Motor neuron (in vitro differentiated cells): ENCODE measurements around the gene CIAO2B. TPM values are rescaled to one million over a fixed set of nuclear protein-coding genes. Genes with fewer than 3 reads are reported as not detected.
"Not testable (repeated sequence)": the region's sequence is repeated elsewhere in the genome, so short reads cannot be mapped to it uniquely, and the experiment has no call there.

Experiments
- ATAC-seq, 8 experiments: fragments of 200-7000 bp; cut with Tn5 transposase; replicated peaks in 6 of 8; 2 replicates each; pipeline ENCODE4 v1.8.0; 2021; ENCODE audit warnings: mild to moderate bottlenecking in 8 of 8, moderate library complexity in 8 of 8
- H3K27ac ChIP-seq, 2 donors: fragments of 250-450 bp; sonication (Bioruptor Pico); 2 replicates each; pipeline ENCODE4 v1.9.0; 2021; ENCODE audit warnings: antibody characterized with exemption in 2 of 2, mild to moderate bottlenecking in 2 of 2, moderate library complexity in 1 of 2
- H3K4me1 ChIP-seq, 2 donors: fragments of 250-450 bp; sonication (Bioruptor Pico); replicated peaks in 1 of 2; 2 replicates each; pipeline ENCODE4 v1.6.1; 2021; ENCODE audit warnings: antibody characterized with exemption in 2 of 2, mild to moderate bottlenecking in 2 of 2, moderate library complexity in 1 of 2
- H3K4me3 ChIP-seq, 5 donors: fragments of 250-450 bp; sonication (Bioruptor Pico); 2 replicates each; pipeline ENCODE4 v1.9.0; 2021; ENCODE audit warnings: antibody characterized with exemption in 5 of 5, mild to moderate bottlenecking in 5 of 5, moderate library complexity in 4 of 5
- WGBS, 10 experiments: fragments of 450-650 bp; shearing (Covaris generic); methylation state at CpG; one replicate each; pipeline ENCODE4 v1.0.0; 2022; 5-methylcytosine and 5-hydroxymethylcytosine counted together
- in situ Hi-C, 9 experiments: fragments of 400-800 bp; cut with MboI; loops; one replicate each; pipeline ENCODE4 v1.15.0; 2021; ENCODE audit warnings: low sequenced_read_pairs in 9 of 9, low pct_unique_long_range_greater_than_20kb in 2 of 9; ENCODE audit not compliant: unreplicated experiment in 9 of 9
- total RNA-seq, 8 experiments: library from RNA; unstranded; fragments of 300-600 nt; gene quantifications; 2 replicates each; pipeline versions ENCODE4 v1.2.3 to v1.2.4, GENCODE V29; 2022

CIAO2B gene
- total RNA-seq, 8 experiments from 2014 or later, result 95.4 to 159 (median 112) TPM

GRCh38 chr16:66970775-66971720 is 36.8 kb upstream of the CIAO2B start:
- Histone ChIP-seq H3K4me1 (peaks cover 0 to 9% of the 10 kb centered on the region in 2 donors), H3K4me3 (no peak overlapping the region), H3K27ac (no peak overlapping the region)
- 40 to 90% (median 74%) methylated on average over 1 to 5 of the region's 10 CpGs; no CpG with 5 or more reads in 6 of the 10 experiments for WGBS, 10 experiments
- in situ Hi-C loops, result loop anchor here in 7 of 9 experiments (25.0 kb wide), 1 partner anchor 191 kb away; the partner anchor contains the start of genes B3GNT9 (in 7 of the 7), FBXL8 (in 7 of the 7), HSF4 (in 7 of the 7) and NOL3 (in 7 of the 7)
- no peak for ATAC-seq

GRCh38 chr16:66968847-66969246 is 34.6 kb upstream of the CIAO2B start:
- Histone ChIP-seq H3K4me1 (no peaks in the 10 kb centered on the region), H3K4me3 (no peak overlapping the region), H3K27ac (no peak overlapping the region)
- whole genome bisulfite sequencing, 10 experiments, result 0 to 100% (median 86%) methylated on average over 1 to 2 of the region's 5 CpGs; no CpG with 5 or more reads in 5 of the 10 experiments
- ATAC-seq, result no peak
- in situ Hi-C loops, result loop anchor here in 7 of 9 experiments (25.0 kb wide), 1 partner anchor 193 kb away; the partner anchor contains the start of genes B3GNT9 (in 7 of the 7), FBXL8 (in 7 of the 7), HSF4 (in 7 of the 7) and NOL3 (in 7 of the 7)

- Histone ChIP-seq H3K4me3 (no peak overlapping the region), H3K4me1 (no peaks in the 10 kb centered on the region), H3K27ac (no peak overlapping the region)
- no peak for ATAC-seq
- WGBS, 10 experiments, result 60 to 87% (median 78%) methylated on average over 1 to 3 of the region's 6 CpGs; no CpG with 5 or more reads in 6 of the 10 experiments
- in situ Hi-C loops, result loop anchor here in 7 of 9 experiments (25.0 kb wide), 1 partner anchor 198 kb away; the partner anchor contains the start of genes B3GNT9 (in 7 of the 7), FBXL8 (in 7 of the 7), HSF4 (in 7 of the 7) and NOL3 (in 7 of the 7)
Observed at GRCh38 chr16:66964049-66964448, 29.8 kb upstream of the CIAO2B start.

- Histone ChIP-seq H3K4me1 (no peaks in the 10 kb centered on the region), H3K4me3 (no peak overlapping the region), H3K27ac (no peak overlapping the region)
- 56 to 100% (median 89%) methylated on average over 1 to 5 of the region's 5 CpGs; no CpG with 5 or more reads in 5 of the 10 experiments for WGBS, 10 experiments
- ATAC-seq, result no peak
- in situ Hi-C loops, result loop anchor here in 7 of 9 experiments (25.0 kb wide), 1 partner anchor 200 kb away; the partner anchor contains the start of genes B3GNT9 (in 7 of the 7), FBXL8 (in 7 of the 7), HSF4 (in 7 of the 7) and NOL3 (in 7 of the 7)
Observed at GRCh38 chr16:66961914-66962313, 27.7 kb upstream of the CIAO2B start.

DNA sequence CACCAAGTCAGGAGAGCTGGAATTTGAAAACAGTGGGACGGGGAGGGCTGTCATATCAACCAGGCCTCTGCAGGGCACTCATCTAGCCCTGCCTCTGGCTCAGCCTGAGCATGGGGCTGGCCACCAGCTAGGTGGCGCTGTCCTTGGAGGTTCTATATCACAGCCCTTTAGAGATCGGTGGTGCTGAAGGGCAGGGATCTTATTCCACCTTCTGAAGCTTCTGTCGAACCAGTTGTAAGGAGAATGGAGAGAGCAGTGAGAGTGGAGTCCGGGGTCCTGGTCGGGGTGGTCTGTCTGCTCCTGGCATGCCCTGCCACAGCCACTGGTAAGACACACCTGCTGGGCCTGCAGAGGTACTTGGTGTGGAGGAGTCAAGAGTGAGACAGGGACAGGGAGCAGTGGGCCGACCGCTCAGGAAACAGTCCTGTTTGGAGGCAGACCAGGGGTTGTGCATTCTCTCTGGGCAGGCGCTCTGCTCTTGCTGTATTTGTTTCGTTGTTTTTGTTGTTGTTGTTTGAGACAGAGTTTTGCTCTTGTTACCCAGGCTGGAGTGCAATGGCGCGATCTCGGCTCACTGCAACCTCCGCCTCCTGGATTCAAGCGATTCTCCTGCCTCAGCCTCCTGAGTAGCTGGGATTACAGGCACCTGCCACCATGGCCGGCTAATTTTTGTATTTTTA is 27.0 kb upstream of the CIAO2B start, which contains the start of gene CES3:
TSS of gene CES3 (plus strand) at position 202 of the 680 bp plus-strand sequence. CDS start at position 244, 42 bp downstream.
- no peaks in the 10 kb centered on the region for H3K4me1 ChIP-seq
- in situ Hi-C loops, result loop anchor here in 7 of 9 experiments (25.0 kb wide), 1 partner anchor 201 kb away; the partner anchor contains the start of genes B3GNT9 (in 7 of the 7), FBXL8 (in 7 of the 7), HSF4 (in 7 of the 7) and NOL3 (in 7 of the 7)
- ATAC-seq, result peak; percentile 77 to 100 (median 97)
- WGBS, 10 experiments, result 22 to 80% (median 41%) methylated on average over 1 to 8 of the region's 16 CpGs; no CpG with 5 or more reads in 2 of the 10 experiments
- no peak within 1 kb of the TSS for H3K27ac ChIP-seq
- no peak within 1 kb of the TSS for H3K4me3 ChIP-seq

GRCh38 chr16:66960270-66960669 is 26.1 kb upstream of the CIAO2B start:
- Histone ChIP-seq H3K4me3 (no peak overlapping the region), H3K4me1 (no peaks in the 10 kb centered on the region), H3K27ac (no peak overlapping the region)
- WGBS, 10 experiments, result 43 to 100% (median 82%) methylated on average over 1 of the region's 1 CpG; no CpG with 5 or more reads in 2 of the 10 experiments
- no peak for ATAC-seq
- in situ Hi-C loops, result loop anchor here in 7 of 9 experiments (25.0 kb wide), 1 partner anchor 202 kb away; the partner anchor contains the start of genes B3GNT9 (in 7 of the 7), FBXL8 (in 7 of the 7), HSF4 (in 7 of the 7) and NOL3 (in 7 of the 7)

DNA sequence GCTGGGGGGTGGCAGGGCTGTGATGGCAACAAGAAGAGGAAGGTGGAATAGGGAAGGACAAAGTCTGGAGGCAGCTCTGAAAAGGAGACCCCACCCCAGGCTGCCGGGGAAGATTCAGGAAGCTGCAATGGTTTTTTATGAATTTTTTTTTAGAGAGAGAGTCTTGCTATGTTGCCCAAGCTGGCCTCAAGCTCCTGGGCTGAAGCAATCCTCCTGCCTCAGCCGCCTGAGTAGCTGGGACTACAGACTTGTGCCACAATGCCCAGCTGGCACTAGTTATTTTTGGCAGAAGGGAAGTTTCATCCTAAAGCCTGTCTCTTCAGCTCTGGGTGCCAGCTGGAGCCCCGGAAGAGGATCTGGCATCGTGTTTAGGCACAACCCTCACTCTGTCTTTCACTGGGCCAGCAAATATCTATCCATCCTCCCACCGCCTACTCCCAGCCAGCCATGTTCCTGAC is 25.5 kb upstream of the CIAO2B start:
- Histone ChIP-seq H3K4me3 (no peak overlapping the region), H3K4me1 (no peaks in the 10 kb centered on the region), H3K27ac (no peak overlapping the region)
- in situ Hi-C loops, result loop anchor here in 8 of 9 experiments (10.0 to 25.0 kb wide), 2 partner anchors 195 to 203 kb away; partner anchors contain the start of genes B3GNT9 (in 8 of the 8), FBXL8 (in 8 of the 8), TRADD (in 8 of the 8) and HSF4 (in 7 of the 8)
- ATAC-seq, result no peak
- WGBS, 10 experiments, result 0 to 90% (median 55%) methylated on average over 1 to 3 of the region's 5 CpGs; no CpG with 5 or more reads in 4 of the 10 experiments

GRCh38 chr16:66958857-66959703 is 24.9 kb upstream of the CIAO2B start:
- 0 to 100% (median 41%) methylated on average over 1 to 7 of the region's 7 CpGs; no CpG with 5 or more reads in 1 of the 10 experiments for WGBS, 10 experiments
- no peaks in the 10 kb centered on the region for H3K4me1 ChIP-seq
- ATAC-seq, result no peak
- no peak overlapping the region for H3K4me3 ChIP-seq
- in situ Hi-C loops, result loop anchor here in 8 of 9 experiments (10.0 to 25.0 kb wide), 2 partner anchors 196 to 203 kb away; partner anchors contain the start of genes B3GNT9 (in 8 of the 8), FBXL8 (in 8 of the 8), TRADD (in 8 of the 8) and HSF4 (in 7 of the 8)
- no peak overlapping the region for H3K27ac ChIP-seq

GRCh38 chr16:66956154-66956457 is 21.9 kb upstream of the CIAO2B start:
- not testable (repeated sequence) for H3K4me1 ChIP-seq, ATAC-seq, H3K4me3 ChIP-seq, H3K27ac ChIP-seq
- 60% methylated on average over 1 of the region's 1 CpG; no CpG with 5 or more reads in 9 of the 10 experiments for WGBS, 10 experiments
- in situ Hi-C loops, result loop anchor here in 8 of 9 experiments (10.0 to 25.0 kb wide), 2 partner anchors 199 to 206 kb away; partner anchors contain the start of genes B3GNT9 (in 8 of the 8), FBXL8 (in 8 of the 8), TRADD (in 8 of the 8) and HSF4 (in 7 of the 8)

GRCh38 chr16:66955363-66956153 is 21.4 kb upstream of the CIAO2B start:
- 62 to 100% (median 86%) methylated on average over 1 to 14 of the region's 17 CpGs; no CpG with 5 or more reads in 1 of the 10 experiments for WGBS, 10 experiments
- in situ Hi-C loops, result loop anchor here in 8 of 9 experiments (10.0 to 25.0 kb wide), 2 partner anchors 199 to 207 kb away; partner anchors contain the start of genes B3GNT9 (in 8 of the 8), FBXL8 (in 8 of the 8), TRADD (in 8 of the 8) and HSF4 (in 7 of the 8)
- not testable (repeated sequence) for H3K27ac ChIP-seq, H3K4me1 ChIP-seq, ATAC-seq, H3K4me3 ChIP-seq
